ENCODE data around the gene PHKB.
"Not testable (repeated sequence)": the region's sequence is repeated elsewhere in the genome, so short reads cannot be mapped to it uniquely, and the experiment has no call there.

Gene PHKB

DNA sequence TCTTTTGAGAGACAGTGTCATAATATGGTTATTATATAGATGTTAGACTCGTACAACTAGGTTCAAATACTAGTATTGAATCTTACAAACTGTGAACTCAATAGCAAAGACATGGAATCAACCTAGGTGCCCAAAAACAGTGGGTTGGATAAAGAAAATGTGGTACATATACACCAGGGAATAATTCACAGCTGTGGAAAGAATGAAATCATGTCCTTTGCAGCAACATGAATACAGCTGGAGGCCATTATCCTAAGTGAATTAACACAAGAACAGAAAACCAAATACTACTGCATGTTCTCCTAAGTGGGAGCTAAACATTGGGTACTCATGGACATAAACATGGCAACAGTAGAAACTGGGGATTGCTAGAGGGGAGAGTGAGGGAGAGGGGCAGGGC is 8.1 kb downstream of the PHKB start:
- DNase-seq (ENCODE audit: low read depth, low spot score), result no peak

DNA sequence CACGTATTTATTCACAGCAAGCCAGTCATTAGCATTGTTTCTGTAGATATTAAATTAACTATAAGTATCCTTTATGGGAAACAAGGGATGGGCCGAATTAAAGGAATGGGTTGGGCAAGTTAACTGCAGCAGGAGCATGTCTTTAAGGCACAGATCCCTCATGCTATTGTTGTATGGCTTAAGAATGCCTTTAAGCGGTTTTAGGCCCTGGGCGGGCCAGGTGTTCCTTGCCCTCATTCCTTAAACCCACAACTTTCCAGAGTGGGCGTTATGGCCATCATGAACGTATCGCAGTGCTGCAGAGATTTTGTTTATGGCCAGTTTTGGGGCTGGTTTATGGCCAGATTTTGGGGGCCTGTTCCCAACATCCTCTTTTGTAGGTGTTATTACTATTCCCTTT is 9.1 kb downstream of the PHKB start:
- no peak for DNase-seq (ENCODE audit: low read depth, low spot score)

DNA sequence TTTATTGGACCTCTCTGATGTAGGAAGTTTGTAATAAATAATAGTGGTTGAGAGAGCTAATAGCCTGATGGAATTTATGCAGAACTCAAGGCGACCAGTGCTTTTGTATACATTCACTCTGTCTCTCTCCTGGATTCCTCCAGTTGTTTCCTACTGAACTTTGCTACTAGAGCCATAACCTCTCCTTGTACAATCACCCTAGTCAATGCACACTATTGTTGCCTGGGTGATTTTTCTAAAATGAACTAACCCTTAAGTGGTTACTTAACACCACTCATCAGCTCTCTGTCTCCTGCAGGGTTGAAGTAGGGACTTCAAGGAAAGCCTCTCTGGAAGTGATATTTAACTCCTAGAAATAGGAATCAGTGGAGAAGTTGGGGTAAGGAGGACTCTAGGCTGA is 9.7 kb downstream of the PHKB start:
- no peak for DNase-seq (ENCODE audit: low read depth, low spot score)

DNA sequence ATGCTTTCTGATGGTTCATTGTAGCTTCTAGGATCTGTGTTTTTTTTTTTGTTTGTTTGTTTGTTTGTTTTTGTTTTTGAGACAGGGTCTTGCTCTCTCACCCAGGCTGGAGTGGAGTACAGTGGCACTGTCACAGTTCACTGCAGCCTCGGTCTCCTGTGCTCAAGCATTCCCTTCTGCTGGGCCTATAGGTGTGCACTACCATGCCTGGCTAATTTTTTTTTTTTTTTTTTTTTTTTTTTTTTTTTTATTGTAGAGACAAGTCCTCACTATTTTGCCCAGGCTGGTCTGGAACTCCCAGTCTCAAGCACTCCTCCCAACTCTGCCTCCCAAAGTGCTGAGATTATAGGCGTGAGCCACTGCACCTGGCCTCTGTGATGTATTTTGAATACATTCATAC is 11.9 kb downstream of the PHKB start:
- DNase-seq (ENCODE audit: low read depth, low spot score), result not testable (repeated sequence)

DNA sequence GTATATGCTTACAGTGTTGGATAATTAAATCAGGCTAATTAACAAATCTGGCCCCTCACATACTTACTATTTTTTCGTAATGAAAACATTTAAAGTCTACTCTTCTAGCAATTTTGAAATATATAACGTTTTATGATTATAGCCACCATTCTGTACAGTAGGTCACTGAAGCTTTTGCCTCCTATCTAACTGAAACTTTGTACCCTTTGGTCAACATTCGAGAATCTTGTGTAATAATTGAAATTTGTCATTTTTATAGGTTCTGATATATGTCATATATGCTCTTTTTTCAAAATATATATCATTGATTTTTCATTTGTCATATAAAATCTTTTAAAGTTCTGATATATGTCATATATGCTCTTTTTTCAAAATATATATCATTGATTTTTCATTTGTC is 12.7 kb downstream of the PHKB start:
- no peak for DNase-seq (ENCODE audit: low read depth, low spot score)

DNA sequence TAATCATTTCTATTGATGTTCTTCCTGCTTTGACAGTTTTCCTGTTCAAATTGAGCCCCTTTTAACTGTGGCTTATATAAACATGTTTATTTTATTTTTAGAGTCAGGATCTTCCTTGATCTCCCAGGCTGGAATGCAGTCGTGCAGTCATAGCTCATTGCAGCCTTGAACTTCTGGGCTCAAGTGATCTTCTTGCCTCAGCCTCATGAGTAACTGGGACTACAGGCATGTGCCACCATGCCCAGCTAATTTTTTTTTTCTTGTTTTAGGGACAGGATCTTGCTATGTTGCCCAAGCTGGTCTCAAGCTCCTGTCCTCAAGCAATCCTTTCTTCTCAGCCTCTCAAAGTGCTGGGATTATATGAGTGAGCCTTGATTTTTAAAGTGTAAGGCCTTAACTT is 14.7 kb downstream of the PHKB start:
- no peak for DNase-seq (ENCODE audit: low read depth, low spot score)

DNA sequence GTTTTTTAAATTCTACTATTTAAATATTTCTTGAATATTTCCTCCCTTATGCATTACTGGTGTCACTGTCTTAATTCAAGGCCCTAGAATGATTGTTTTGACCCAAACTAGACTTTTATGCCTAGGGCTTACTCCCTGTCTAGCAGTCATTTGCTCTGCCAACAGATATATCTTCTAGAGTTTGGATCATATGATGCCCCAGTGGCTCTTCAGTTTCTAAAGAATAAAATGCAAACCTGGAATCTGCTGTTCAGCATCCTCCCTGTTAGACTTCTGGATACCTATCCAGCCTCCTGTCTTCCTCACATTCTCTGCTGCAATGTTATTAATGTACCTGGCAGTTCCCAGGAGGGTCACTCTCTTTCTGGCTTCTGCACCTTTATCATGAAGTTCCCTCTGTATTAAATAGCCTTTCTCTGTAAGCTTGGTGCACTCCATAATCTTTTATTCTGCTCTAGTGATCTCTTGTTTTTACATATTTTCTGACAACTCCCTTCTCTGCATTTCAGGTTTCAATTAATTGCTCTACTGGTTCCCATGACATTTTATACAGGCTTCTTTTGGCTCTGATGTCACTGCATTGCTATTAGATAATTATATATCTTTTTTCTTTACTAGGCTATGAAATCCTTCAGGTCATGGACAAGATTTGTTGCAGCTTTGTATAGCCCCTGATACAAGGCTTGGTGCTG is 15.7 kb downstream of the PHKB start:
- no peak for DNase-seq (ENCODE audit: low read depth, low spot score)

DNA sequence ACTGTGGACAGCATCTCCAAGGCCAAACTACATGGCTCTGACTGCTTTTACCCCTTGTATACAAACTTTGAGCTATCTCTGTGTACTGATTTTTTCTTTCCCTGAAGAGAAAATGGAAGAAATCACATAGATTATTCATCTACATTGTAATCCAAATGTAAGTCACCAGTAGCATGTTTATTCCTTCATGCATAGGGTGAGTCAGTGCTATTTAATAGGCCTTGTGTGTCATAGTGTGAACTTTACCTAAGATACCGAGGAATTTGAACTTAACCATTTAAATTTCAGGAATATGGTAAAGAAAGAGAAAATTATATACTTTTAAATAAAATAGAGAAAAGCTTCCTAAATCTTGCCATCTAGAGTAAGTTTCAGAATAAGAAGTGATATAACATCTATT is 16.5 kb downstream of the PHKB start:
- no peak for DNase-seq (ENCODE audit: low read depth, low spot score)

DNA sequence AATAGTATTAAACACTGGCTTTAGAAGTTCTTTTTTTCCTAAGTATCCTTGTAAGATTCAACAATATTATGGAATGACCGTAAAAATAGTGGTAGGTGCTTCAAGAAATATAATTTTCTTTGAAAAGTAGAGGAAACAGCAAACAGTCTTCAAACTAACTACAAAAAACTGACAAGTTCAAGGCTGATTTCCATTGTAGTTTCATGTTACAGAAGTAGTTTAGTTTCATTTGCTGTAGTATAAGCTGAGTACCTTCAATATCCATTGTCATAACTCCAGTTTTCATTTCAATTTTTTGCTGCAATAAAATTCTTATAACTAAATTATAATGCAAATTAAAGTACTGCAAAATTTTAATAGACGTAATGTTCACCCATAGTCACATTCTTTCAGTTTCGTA is 19.3 kb downstream of the PHKB start:
- DNase-seq (ENCODE audit: low read depth, low spot score), result no peak

DNA sequence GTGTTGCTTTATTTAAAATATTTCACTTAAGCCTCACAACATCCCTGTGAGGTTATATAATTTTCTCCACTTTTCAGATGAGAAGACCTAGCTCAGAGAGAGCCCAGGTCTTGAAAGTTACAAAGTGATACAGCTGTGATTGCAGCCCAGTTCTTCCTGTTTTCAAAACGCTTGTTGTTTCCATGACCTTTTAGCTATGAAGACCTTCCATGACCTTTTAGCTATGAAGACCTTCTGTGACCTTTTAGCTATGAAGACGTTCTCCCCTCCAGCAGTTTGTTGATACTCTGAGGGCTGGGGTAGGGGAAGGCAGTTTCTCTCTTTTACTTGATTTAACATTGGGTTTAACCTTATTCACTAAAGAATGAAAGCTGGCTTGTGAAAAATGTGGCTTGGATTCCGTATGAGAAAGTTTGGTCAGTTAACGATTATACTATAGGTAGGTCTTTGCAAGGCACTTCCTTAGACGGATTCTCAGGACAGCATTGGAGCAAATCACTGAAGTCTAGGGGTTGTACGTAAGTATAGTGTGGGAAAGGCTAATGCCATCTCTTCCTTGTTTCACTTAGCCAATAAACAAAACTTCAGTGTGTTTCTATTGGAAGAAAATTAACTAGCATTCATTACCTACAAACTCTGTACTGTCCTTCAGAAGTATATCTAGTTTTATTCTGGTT is 20.7 kb downstream of the PHKB start:
- no peak for DNase-seq (ENCODE audit: low read depth, low spot score)

DNA sequence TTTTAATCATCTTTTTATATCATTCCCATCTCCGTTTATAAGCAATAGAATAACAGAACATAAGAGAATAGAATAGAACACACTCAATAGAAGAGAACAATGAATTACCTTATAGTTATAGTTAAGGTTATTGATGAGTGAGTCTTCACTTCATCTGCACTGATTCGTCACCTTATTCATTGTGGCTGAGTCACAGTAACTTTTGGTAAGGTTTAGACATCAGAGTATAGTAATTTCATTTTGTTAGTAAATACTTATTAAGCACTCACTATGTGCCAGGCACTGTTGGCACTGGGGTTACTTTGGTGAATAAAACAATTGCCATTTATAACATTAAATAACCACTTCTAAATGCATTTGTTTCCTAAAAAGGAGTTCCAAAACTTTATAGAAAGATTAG is 22.5 kb downstream of the PHKB start:
- DNase-seq (ENCODE audit: low read depth, low spot score), result no peak

DNA sequence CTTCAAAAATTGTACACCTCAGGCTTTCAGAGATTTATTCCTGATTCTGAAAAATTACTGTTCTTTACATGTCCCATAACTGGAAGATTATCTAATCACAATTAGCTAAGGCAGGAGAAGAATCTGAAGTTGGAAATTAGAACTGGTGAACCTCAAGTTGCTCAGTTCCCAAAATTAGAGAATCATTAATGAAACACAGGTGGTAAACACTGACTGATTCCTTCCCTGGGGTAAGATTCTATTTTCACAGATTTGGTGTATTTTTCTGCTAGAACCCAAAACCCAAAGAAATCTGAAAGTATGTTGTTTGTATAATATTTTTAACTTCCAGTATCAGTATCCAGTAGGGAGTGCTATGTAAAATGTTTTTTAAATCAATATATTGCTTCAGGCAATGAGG is 25.7 kb downstream of the PHKB start:
- no peak for DNase-seq (ENCODE audit: low read depth, low spot score)

DNA sequence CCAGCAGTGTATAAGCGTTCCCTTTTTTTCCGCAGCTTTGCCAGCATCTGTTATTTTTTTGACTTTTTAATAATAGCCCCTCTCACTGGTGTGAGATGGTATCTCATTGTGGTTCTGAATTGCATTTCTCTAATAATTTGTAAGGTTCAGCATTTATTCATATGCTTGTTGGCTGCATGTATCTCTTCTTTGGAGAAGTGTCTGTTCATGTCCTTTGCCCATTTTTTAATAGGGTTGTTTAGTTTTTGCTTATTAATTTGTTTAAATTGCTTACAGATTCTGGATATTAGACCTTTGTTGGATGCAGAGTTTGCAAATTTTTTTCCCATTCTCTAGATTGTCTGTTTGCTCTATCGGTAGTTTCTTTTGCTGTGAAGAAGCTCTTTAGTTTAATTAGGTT is 26.9 kb downstream of the PHKB start:
- DNase-seq (ENCODE audit: low read depth, low spot score), result no peak

DNA sequence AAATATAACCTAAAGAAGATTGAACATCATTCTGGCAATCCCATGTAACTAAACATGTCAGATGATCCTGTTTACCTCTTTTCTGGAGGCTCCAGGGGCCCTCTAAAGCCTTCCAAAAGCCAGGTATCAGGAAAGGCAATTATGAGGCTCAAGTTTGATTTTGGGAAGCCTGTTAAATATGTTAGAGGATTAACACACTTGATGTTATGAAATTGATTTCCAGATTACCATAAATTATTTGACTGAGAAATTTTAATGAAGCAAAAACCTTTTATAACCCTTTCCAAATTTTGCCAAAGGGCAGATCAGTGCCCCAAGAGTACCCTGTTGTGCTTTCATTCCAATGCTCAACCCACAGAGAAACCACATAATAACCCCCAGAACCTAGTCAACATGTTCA is 29.3 kb downstream of the PHKB start:
- DNase-seq (ENCODE audit: low read depth, low spot score), result no peak

DNA sequence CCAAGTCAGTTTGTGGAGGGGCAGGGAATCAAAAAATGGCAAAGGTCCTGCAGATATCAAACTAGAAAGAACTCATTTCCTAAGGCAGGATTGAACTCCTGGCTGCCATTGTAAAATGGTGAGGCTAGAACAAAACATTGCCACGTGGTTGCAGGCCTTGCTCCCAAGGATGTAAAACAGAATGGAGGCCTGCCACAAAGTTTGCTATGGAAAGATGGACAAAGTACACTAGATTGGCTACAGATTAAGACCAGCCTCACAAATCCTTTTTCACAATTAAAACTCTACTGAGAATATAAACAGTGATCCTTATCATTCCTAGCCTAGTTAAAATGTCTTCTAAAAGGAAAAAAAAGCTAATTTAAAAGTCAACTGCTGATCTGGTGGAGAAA is 30.9 kb downstream of the PHKB start:
- DNase-seq (ENCODE audit: low read depth, low spot score), result no peak

DNA sequence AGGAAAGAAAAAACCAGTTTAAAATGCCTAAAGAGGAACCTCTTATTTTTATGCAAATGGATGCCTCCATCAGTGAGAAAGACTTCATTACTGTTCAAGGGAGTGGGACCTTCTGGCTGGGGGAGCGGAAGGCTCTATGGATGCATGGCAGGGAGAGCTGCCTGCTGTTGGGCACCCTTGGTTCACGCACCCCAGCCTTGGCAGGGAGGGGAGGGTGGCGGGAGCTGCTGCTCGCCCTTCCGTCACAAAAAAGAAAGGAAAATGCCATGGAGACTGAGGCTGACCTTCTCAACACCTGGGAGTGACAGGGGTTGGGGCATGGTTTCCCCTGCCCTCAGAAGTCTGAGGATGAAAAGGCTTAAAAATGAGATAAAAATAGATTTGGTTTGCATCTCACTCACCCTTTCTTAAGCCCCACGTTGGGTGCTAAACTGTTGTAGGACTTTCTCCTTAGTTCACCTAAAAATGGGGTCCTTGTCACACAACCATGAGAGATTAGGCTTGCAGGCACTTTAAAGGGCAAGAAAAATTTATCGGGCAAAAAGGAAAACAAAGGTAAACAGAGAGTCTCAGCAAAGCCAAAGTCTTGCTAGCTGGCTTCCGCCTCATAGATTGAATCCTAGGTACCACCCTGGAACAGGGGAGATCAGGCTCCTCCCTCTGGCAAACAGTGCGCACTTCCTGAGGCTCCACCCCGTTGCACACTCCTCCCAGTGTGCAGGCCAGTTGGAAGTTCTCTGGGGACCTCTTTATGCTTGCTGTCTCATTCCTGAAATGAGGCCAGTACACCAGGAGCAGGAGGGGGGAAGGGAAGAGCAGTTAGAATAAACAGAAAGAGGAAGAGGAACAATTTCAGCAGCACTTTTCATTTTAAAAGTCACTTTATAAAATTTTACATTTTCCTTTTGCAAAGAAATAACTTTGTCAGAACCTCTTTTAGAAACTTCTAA is 31.6 kb downstream of the PHKB start:
- no peak for DNase-seq (ENCODE audit: low read depth, low spot score)

DNA sequence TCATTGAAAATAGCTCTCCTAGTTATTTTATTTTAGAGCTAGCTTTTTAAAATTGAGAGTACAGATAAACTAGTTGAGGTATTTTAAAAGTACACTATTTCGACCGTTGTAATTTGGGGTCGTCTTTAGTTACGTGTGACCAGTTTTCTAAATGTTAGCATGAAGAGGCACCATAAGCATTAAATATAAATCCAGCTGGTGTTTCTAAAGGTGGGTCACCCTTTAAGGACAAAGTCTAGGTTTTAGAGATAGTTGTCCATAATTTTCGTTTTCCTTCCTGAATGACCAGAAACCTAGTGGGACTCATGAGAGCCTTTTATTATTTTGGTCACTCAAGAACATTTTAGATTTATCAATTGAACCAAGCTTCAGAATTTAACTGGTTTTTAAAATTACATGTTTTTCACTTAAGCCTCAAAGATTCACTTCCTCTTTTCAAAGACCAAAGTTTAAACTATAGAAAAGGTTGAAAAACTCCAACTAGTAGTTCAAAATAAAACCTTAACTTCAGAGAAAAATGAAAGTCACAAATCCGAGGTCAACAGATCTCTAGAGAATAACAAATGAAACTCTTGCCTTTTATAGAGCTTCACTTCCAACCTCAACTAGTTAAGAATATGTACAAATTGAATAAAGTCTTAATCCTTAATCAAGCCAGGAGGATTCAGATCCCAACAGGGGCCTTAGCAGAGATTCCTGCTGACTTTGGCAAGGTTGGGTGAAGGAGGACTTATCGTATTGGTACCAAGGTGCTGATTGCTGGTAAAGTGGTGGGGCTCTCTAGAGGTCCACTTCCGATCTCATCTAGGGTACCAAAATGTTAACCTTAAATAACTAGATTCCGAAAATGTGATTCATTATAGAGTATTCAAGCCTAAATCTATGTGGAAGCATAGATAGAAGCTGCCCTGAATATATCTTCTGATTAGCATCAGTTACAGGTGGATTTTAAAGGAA is 32.5 kb downstream of the PHKB start:
- DNase-seq (ENCODE audit: low read depth, low spot score), result no peak

DNA sequence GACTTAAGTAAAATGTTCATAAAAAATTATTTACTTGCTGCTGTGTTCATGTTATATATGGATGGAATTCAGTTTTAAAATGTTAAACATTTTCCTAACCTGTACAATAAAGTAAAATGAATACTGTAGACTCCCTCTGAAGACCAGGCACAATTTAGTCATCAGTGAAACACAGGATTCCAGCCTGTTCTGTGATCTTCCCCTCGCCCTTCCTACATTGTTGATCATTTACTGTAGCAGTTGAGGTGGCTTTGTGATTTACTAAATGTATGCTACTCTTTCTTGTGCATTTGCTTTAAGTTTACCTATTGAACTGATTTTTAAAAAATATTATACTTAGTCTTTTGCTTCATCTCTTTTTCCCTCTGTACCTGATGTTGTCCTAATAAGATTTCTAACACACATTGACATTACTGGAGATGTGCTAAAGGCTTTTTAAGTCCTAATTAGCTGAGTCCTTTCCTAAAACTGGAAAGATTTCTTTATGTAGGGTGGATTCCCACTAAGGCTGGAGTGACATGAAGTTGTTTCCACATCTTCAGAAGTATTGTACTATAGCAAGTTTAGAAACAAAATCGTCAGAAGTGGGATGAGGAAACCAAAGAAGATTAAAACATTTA is 38.1 kb downstream of the PHKB start:
- no peak for DNase-seq (ENCODE audit: low read depth, low spot score)

DNA sequence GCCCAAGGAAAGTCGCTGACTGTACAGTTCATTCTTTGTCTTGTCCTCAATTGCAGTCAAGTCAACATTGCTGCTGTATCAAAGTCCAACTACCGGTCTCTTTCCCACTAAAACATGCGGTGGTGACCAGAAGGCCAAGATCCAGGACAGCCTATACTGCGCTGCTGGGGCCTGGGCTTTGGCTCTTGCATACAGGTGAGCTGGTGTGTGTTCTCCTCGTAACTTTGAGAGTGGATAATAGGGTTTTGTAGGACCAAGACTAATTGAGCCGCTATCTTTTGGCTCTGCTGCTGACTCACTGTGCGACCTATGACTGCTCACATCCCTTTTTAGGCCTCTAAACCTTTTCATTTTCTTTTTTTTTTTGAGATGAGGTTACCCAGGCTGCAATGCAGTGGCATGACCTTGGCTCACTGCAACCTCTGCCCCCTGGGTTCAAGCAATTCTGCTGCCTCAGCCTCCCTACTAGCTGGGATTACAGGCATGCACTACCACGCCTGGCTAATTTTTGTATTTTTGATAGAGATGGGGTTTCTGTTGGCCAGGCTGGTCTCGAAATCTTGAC is 38.7 kb downstream of the PHKB start:
- DNase-seq (ENCODE audit: low read depth, low spot score), result no peak

DNA sequence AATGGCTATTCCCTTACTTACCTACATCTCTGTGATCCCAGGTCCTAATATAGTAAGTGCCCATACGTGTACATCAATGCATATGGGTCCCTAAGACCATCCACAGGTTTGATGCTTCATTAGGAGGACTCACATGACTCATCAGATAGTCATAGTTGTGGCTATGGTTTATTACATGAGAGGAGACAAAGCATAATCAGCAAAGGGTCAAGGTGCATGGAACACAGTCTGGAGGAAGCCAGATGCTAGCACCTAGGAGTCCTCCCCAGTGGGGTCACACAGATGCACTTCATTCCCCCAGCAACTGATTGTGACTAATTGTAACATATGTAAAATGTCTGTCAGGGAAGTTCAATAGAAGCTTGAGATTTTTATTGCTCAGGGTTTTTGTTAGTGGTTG is 42.8 kb downstream of the PHKB start:
- DNase-seq (ENCODE audit: low read depth, low spot score), result no peak

DNA sequence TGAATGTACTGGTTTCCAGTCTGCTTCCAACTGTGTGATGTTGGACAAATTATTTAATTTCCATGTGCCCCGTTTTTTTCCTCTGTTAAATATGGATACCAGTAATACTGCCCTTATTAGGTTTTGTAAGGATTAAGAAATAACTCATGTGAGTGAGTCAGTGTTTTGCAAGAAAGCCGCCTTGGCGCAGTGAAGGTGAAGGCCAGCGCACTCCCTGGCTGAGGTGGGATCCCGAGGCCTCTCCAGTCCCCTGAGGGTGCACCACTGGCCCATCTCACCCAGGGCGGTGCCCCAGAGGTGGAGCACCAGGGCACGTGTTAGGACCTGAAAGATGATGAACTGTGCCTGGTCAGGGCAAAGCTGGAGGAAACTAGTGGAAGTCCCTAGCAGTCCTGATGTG is 43.5 kb downstream of the PHKB start:
- no peak for DNase-seq (ENCODE audit: low read depth, low spot score)
